OCI-M2 (cell line): ENCODE data around the gene GLT1D1.
"Not testable (repeated sequence)": the region's sequence is repeated elsewhere in the genome, so short reads cannot be mapped to it uniquely, and the experiment has no call there.

ENCODE experiments used
- DNase-seq: peaks from one replicate; lab custom pipeline; 2025; ENCODE audit not compliant: unreplicated experiment; lab: John Stamatoyannopoulos, UW

GLT1D1 gene

GRCh38 chr12:128820253-128820652 is 33.0 kb upstream of the GLT1D1 start:
- no peak for DNase-seq

- no peak for DNase-seq
Observed at GRCh38 chr12:128820723-128821432, 32.4 kb upstream of the GLT1D1 start.

- no peak for DNase-seq
Observed at GRCh38 chr12:128823216-128823915, 29.9 kb upstream of the GLT1D1 start.

- no peak for DNase-seq
Observed at GRCh38 chr12:128823916-128824839, 29.1 kb upstream of the GLT1D1 start, which contains the start of gene SLC15A4. TSS of gene SLC15A4 (minus strand) at chr12:128823958. CDS start at chr12:128823943, 15 bp downstream.

- DNase-seq = no peak
Observed at GRCh38 chr12:128825835-128826234, 27.4 kb upstream of the GLT1D1 start.

DNA sequence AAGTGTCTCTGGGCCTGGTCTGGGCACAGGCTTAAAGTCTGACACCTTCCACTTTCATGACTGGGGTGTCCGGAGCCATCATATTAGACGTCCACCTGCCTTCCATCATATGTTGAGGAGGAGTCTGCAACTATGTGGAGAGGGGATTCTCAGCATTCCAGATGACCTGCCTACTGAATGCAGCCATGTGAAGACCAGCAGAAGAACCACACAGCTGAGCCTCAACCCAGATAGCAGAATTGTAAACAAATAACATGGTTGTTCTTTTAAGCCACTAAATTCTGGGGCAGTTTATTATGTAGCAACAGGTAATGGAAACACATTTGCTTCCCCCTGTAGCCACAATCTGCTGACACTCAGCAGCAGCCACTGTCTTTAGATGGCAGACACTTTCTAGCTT is 25.6 kb upstream of the GLT1D1 start:
- no peak for DNase-seq

- no peak for DNase-seq
Observed at GRCh38 chr12:128829861-128830504, 23.3 kb upstream of the GLT1D1 start.

DNA sequence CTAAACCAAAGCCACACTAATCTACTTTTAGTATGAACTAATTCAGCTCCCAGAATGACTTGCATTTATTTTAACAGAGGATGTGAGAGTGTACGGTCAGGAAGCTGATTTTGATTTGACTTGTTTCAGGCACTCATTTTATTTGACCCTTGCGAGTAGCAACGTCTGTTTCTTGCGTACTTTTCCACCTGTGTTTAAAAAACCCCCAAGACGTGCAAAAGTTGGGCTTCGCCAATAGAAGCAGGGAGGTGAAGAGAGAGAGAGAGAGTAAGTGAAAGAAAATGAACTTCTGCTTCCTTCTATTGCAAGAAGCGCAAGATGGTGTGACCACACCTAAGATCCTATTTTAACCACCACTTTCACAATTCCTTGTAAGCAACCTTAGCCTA is 22.8 kb upstream of the GLT1D1 start:
- DNase-seq = no peak

DNA sequence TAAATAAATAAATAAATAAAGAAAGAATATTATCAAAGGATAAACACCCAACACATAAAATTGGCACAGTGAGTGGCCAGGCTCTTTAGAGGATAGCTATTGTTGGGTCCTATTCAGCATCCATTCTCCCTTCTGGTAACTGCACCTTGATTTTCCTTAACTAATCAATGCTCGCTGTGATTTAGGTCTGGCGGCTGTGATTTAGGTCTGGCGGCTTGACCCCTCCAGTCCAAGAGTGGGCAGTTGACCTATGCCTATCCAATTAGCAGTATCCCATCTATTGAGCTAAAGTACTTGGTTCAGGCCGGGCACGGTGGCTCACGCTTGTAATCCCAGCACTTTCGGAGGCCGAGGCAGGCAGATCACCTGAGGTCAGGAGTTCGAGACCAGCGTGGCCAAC is 19.9 kb upstream of the GLT1D1 start:
- no peak for DNase-seq

- not testable (repeated sequence) for DNase-seq
Observed at GRCh38 chr12:128839885-128840284, 13.4 kb upstream of the GLT1D1 start.

- no peak for DNase-seq
Observed at GRCh38 chr12:128840862-128841468, 12.3 kb upstream of the GLT1D1 start.

DNA sequence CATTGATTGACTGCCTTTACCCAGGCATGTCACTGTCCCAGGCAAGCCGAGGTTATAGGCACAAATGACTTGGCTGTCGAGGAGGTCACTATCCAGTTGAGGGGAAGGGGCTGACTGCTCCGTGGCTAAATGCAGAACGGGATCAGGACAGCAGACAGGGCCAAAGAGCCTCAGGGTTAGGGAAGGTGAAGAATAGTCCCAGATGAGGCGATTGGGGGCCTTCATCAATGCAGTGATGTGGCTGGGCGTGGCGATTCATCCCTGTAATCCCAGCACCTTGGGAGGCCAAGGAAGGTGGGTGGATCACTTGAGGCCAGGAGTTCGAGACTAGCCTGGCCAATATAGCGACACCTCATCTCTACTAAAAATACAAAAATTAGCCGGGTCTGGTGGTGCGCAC is 10.7 kb upstream of the GLT1D1 start:
- no peak for DNase-seq

DNA sequence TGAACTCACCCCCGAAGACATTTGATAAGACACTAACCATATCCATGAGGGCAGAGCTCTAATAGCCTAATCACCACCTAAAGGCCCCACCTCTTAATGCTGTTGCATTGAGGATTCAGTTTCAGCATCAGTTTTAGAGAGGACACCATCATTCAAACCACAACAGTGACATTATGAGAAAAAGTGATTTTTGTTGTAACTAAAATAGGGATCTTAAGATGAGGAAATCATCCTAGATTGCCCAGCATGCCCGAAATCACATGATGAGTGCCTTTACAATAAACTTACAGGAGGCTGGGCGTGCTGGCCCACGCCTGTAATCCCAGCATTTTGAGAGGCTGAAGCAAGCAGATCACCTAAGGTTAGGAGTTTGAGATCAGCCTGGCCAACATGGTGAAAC is 9.7 kb upstream of the GLT1D1 start:
- DNase-seq = no peak

DNA sequence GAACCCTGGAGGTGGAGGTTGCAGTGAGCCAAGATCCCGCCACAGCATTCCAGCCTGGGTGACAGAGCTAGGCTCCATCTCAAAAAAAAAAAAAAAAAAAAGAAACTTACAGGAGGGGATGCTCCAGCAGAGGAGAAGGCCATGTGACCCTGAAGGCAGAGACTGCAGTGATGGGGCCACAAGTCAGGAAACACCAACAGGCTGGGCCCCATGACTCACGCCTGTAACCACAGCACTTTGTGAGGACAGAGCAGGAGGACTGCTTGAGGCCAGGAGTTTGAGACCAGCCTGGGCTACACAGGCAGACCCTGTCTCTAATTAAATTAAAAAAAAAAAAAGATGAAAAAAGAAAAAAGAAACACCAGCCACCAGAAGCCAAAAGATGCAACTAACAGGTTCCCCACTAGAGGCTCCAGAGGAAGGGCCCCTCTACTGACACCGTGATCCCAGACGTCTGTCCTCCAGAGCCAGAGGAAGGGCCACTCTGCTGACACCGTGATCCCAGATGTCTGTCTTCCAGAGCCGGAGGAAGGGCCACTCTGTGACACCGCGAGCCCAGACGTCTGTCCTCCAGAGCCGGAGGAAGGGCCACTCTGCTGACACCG is 9.1 kb upstream of the GLT1D1 start:
- DNase-seq = no peak

- not testable (repeated sequence) for DNase-seq
Observed at GRCh38 chr12:128846671-128847070, 6.6 kb upstream of the GLT1D1 start.

GRCh38 chr12:128848371-128848770 is 4.9 kb upstream of the GLT1D1 start:
- no peak for DNase-seq

- not testable (repeated sequence) for DNase-seq
Observed at GRCh38 chr12:128849806-128850205, 3.5 kb upstream of the GLT1D1 start.

GRCh38 chr12:128850400-128850799 is 2.9 kb upstream of the GLT1D1 start:
- no peak for DNase-seq

GRCh38 chr12:128851429-128851828 is 1.8 kb upstream of the GLT1D1 start:
- DNase-seq = not testable (repeated sequence)

- no peak for DNase-seq
Observed at GRCh38 chr12:128852026-128852698, 1.1 kb upstream of the GLT1D1 start.
